Measurements from ENCODE around the gene VTN. TPM values are rescaled to one million over a fixed set of nuclear protein-coding genes. Genes with fewer than 3 reads are reported as not detected.

VTN gene
- total and polyA plus RNA-seq, 5 donors from 2014 or later: 0.10 to 0.18 (median 0.17) TPM; not detected in 2

- Mint-ChIP-seq H3K4me3 (peak overlapping the region; percentile 78 to 90 (median 83)), H3K27ac (peak overlapping the region in 2 of 3 donors; percentile 47 to 69), H3K4me1 (peaks cover 0 to 32% (median 22%) of the 10 kb centered on the region in 4 donors), H3K36me3 (peaks cover 3% of the 10 kb centered on the region), H3K27me3 (no peaks in the 10 kb centered on the region), H3K9me3 (no peaks in the 10 kb centered on the region)
- Histone ChIP-seq H3K4me1 (ENCODE audit: control insufficient read depth, insufficient read depth, low read length, poor library complexity, severe bottlenecking) (peaks cover 23% of the 10 kb centered on the region), H3K9me3 (ENCODE audit: control insufficient read depth in 2 of 2, low read length in 2 of 2) (no peaks in the 10 kb centered on the region), H3K27me3 (ENCODE audit: control insufficient read depth, insufficient read depth, low read length) (no peaks in the 10 kb centered on the region), H3K36me3 (ENCODE audit: control insufficient read depth, insufficient read depth, low read length) (no peaks in the 10 kb centered on the region), H3K4me3 (ENCODE audit: low read depth, low read length) (peak overlapping the region; percentile 20), H3K27ac (ENCODE audit: insufficient read depth, low read length, poor library complexity, severe bottlenecking) (peak overlapping the region; percentile 90)
- ATAC-seq (ENCODE audit: low read depth in 2 of 2) (no peak), DNase-seq (peak in 1 of 3 donors; percentile 44)
These were observed 2.3 kb upstream of the VTN start for GRCh38 chr17:28372203-28372944.

GRCh38 chr17:28371245-28372202, 1.4 kb upstream of the VTN start, which contains the start of gene SARM1:
Gene SARM1, plus strand, starts transcription at chr17:28371694. Its CDS starts 339 bp downstream, at chr17:28372033.
- peaks cover 3% of the 10 kb centered on the region for H3K36me3 Mint-ChIP-seq
- H3K9me3 Mint-ChIP-seq: no peaks in the 10 kb centered on the region
- H3K27ac Mint-ChIP-seq: peak within 1 kb of the TSS; percentile 14 to 96 (median 89)
- H3K27me3 Mint-ChIP-seq: no peaks in the 10 kb centered on the region
- H3K4me1 Mint-ChIP-seq: peaks cover 0 to 32% (median 22%) of the 10 kb centered on the region in 4 donors
- Histone ChIP-seq H3K27me3 (ENCODE audit: control insufficient read depth, insufficient read depth, low read length) (no peaks in the 10 kb centered on the region), H3K27ac (ENCODE audit: insufficient read depth, low read length, poor library complexity, severe bottlenecking) (peak within 1 kb of the TSS; percentile 90), H3K36me3 (ENCODE audit: control insufficient read depth, insufficient read depth, low read length) (no peaks in the 10 kb centered on the region), H3K4me3 (ENCODE audit: low read depth, low read length) (peak within 1 kb of the TSS; percentile 67), H3K9me3 (ENCODE audit: control insufficient read depth in 2 of 2, low read length in 2 of 2) (no peaks in the 10 kb centered on the region), H3K4me1 (ENCODE audit: control insufficient read depth, insufficient read depth, low read length, poor library complexity, severe bottlenecking) (peaks cover 23% of the 10 kb centered on the region)
- DNase-seq (peak; percentile 72 to 90 (median 84)), ATAC-seq (ENCODE audit: low read depth in 2 of 2) (peak; percentile 86 to 87)
- H3K4me3 Mint-ChIP-seq: peak within 1 kb of the TSS; percentile 88 to 99 (median 94)

- H3K9me3 ChIP-seq (ENCODE audit: control insufficient read depth in 2 of 2, low read length in 2 of 2): no peaks in the 10 kb centered on the region
- Mint-ChIP-seq H3K36me3 (peaks cover 3% of the 10 kb centered on the region), H3K9me3 (no peaks in the 10 kb centered on the region), H3K4me1 (peaks cover 0 to 32% (median 22%) of the 10 kb centered on the region in 4 donors), H3K27me3 (no peaks in the 10 kb centered on the region), H3K27ac (peak overlapping the region in 2 of 3 donors; percentile 89 to 96), H3K4me3 (peak overlapping the region; percentile 88 to 99 (median 94))
- H3K27ac ChIP-seq (ENCODE audit: insufficient read depth, low read length, poor library complexity, severe bottlenecking): peak overlapping the region; percentile 90
- no peaks in the 10 kb centered on the region for H3K36me3 ChIP-seq (ENCODE audit: control insufficient read depth, insufficient read depth, low read length)
- H3K4me3 ChIP-seq (ENCODE audit: low read depth, low read length): peak overlapping the region; percentile 67
- H3K27me3 ChIP-seq (ENCODE audit: control insufficient read depth, insufficient read depth, low read length): no peaks in the 10 kb centered on the region
- DNase-seq (no peak), ATAC-seq (ENCODE audit: low read depth in 2 of 2) (no peak)
- H3K4me1 ChIP-seq (ENCODE audit: control insufficient read depth, insufficient read depth, low read length, poor library complexity, severe bottlenecking): peaks cover 23% of the 10 kb centered on the region
These were observed 617 bp upstream of the VTN start for GRCh38 chr17:28370744-28371103.

- Histone ChIP-seq H3K36me3 (ENCODE audit: control insufficient read depth, insufficient read depth, low read length) (peaks cover 4% of the 10 kb centered on the region), H3K4me1 (ENCODE audit: control insufficient read depth, insufficient read depth, low read length, poor library complexity, severe bottlenecking) (peaks cover 23% of the 10 kb centered on the region), H3K9me3 (ENCODE audit: control insufficient read depth in 2 of 2, low read length in 2 of 2) (no peaks in the 10 kb centered on the region), H3K27ac (ENCODE audit: insufficient read depth, low read length, poor library complexity, severe bottlenecking) (no peak overlapping the region), H3K4me3 (ENCODE audit: low read depth, low read length) (no peak overlapping the region), H3K27me3 (ENCODE audit: control insufficient read depth, insufficient read depth, low read length) (no peaks in the 10 kb centered on the region)
- Mint-ChIP-seq H3K9me3 (no peaks in the 10 kb centered on the region), H3K27me3 (no peaks in the 10 kb centered on the region), H3K36me3 (no peaks in the 10 kb centered on the region), H3K27ac (peak overlapping the region in 2 of 3 donors; percentile 48 to 96), H3K4me1 (peaks cover 0 to 32% (median 19%) of the 10 kb centered on the region in 4 donors), H3K4me3 (peak overlapping the region; percentile 29 to 99 (median 92))
- DNase-seq: no peak
- no peak for ATAC-seq (ENCODE audit: low read depth in 2 of 2)
These were observed 448 bp downstream of the VTN start for GRCh38 chr17:28369684-28370034.

- Mint-ChIP-seq H3K27me3 (no peaks in the 10 kb centered on the region), H3K9me3 (no peaks in the 10 kb centered on the region), H3K36me3 (no peaks in the 10 kb centered on the region), H3K27ac (no peak overlapping the region), H3K4me3 (peak overlapping the region in 3 of 4 donors; percentile 43 to 88 (median 57)), H3K4me1 (peaks cover 0 to 32% (median 19%) of the 10 kb centered on the region in 4 donors)
- Histone ChIP-seq H3K36me3 (ENCODE audit: control insufficient read depth, insufficient read depth, low read length) (peaks cover 6% of the 10 kb centered on the region), H3K4me3 (ENCODE audit: low read depth, low read length) (no peak overlapping the region), H3K4me1 (ENCODE audit: control insufficient read depth, insufficient read depth, low read length, poor library complexity, severe bottlenecking) (peaks cover 23% of the 10 kb centered on the region), H3K9me3 (ENCODE audit: control insufficient read depth in 2 of 2, low read length in 2 of 2) (no peaks in the 10 kb centered on the region), H3K27me3 (ENCODE audit: control insufficient read depth, insufficient read depth, low read length) (no peaks in the 10 kb centered on the region), H3K27ac (ENCODE audit: insufficient read depth, low read length, poor library complexity, severe bottlenecking) (no peak overlapping the region)
- ATAC-seq (ENCODE audit: low read depth in 2 of 2) (no peak), DNase-seq (no peak)
These were observed 1.0 kb downstream of the VTN start for GRCh38 chr17:28368915-28369683.

GRCh38 chr17:28368306-28368831, 1.7 kb downstream of the VTN start:
- peak overlapping the region in 1 of 4 donors; percentile 44 for H3K4me3 Mint-ChIP-seq
- peaks cover 13% of the 10 kb centered on the region for H3K36me3 ChIP-seq (ENCODE audit: control insufficient read depth, insufficient read depth, low read length)
- H3K27ac ChIP-seq (ENCODE audit: insufficient read depth, low read length, poor library complexity, severe bottlenecking): no peak overlapping the region
- H3K9me3 Mint-ChIP-seq: no peaks in the 10 kb centered on the region
- ATAC-seq (ENCODE audit: low read depth in 2 of 2) (no peak), DNase-seq (no peak)
- H3K36me3 Mint-ChIP-seq: no peaks in the 10 kb centered on the region
- H3K4me1 ChIP-seq (ENCODE audit: control insufficient read depth, insufficient read depth, low read length, poor library complexity, severe bottlenecking): peaks cover 21% of the 10 kb centered on the region
- no peaks in the 10 kb centered on the region for H3K27me3 ChIP-seq (ENCODE audit: control insufficient read depth, insufficient read depth, low read length)
- H3K4me3 ChIP-seq (ENCODE audit: low read depth, low read length): no peak overlapping the region
- H3K4me1 Mint-ChIP-seq: peaks cover 0 to 26% (median 15%) of the 10 kb centered on the region in 4 donors
- H3K9me3 ChIP-seq (ENCODE audit: control insufficient read depth in 2 of 2, low read length in 2 of 2): no peaks in the 10 kb centered on the region
- H3K27me3 Mint-ChIP-seq: no peaks in the 10 kb centered on the region
- peak overlapping the region in 2 of 3 donors; percentile 9 to 11 for H3K27ac Mint-ChIP-seq
